CD14-positive monocyte (primary cell): Measurements from ENCODE around the gene TADA2A. TPM values are rescaled to one million over a fixed set of nuclear protein-coding genes. Genes with fewer than 3 reads are reported as not detected.

Experiments
- DNase-seq, 3 donors: peaks; one replicate each; pipeline ENCODE4 v3.0.0-alpha.2; 2011 to 2022
- H2AFZ ChIP-seq: 2 replicates; pipeline ENCODE4 v1.6.0; 2012; ENCODE audit warnings: mild to moderate bottlenecking, low read depth, low read length, inconsistent platforms; ENCODE audit not compliant: insufficient read depth, poor library complexity, severe bottlenecking
- H3K27ac ChIP-seq, 2 donors: 1 replicate in 1 of 2; 2 replicates in 1 of 2; pipeline ENCODE4 v1.5.1; 2012 to 2013; ENCODE audit warnings: low read length in 2 of 2, control low read depth in 1 of 2, inconsistent platforms in 1 of 2, low read depth in 1 of 2, mild to moderate bottlenecking in 1 of 2
- H3K27me3 ChIP-seq, 2 donors: one replicate each; pipeline versions ENCODE4 v1.6.0 to v1.6.1; 2011 to 2013; ENCODE audit warnings: low read length in 2 of 2; ENCODE audit not compliant: control insufficient read depth in 2 of 2, insufficient read depth in 2 of 2
- H3K36me3 ChIP-seq, 2 donors: replicated peaks in 1 of 2; 1 replicate in 1 of 2; 2 replicates in 1 of 2; pipeline versions ENCODE4 v1.5.1 to v1.6.1; 2012 to 2013; ENCODE audit warnings: low read length in 2 of 2, control low read depth in 1 of 2, inconsistent platforms in 1 of 2, mild to moderate bottlenecking in 1 of 2; ENCODE audit not compliant: insufficient read depth in 2 of 2, control insufficient read depth in 1 of 2
- H3K4me1 ChIP-seq, 2 donors: 1 replicate in 1 of 2; 2 replicates in 1 of 2; pipeline versions ENCODE4 v1.5.1 to v1.6.1; 2012 to 2013; ENCODE audit warnings: low read length in 2 of 2, control low read depth in 1 of 2, inconsistent platforms in 1 of 2, mild to moderate bottlenecking in 1 of 2, moderate library complexity in 1 of 2; ENCODE audit not compliant: insufficient read depth in 2 of 2, control insufficient read depth in 1 of 2
- H3K4me2 ChIP-seq: replicated peaks from 2 replicates; pipeline ENCODE3; 2012; ENCODE audit warnings: low read length, moderate library complexity, mild to moderate bottlenecking; ENCODE audit not compliant: poor library complexity, severe bottlenecking; ENCODE audit errors: extremely low read depth
- H3K4me3 ChIP-seq, 3 experiments: fragments of 200-600 bp in 1 of 3; sonication (generic) in 1 of 3; replicated peaks in 1 of 3; 1 replicate in 2 of 3; 2 replicates in 1 of 3; pipeline ENCODE4 v1.5.1; 2011 to 2013; ENCODE audit warnings: low read length in 3 of 3, mild to moderate bottlenecking in 3 of 3, control low read depth in 2 of 3, low read depth in 2 of 3, inconsistent platforms in 1 of 3, moderate library complexity in 1 of 3
- H3K79me2 ChIP-seq: 2 replicates; pipeline ENCODE4 v1.6.0; 2012; ENCODE audit warnings: mild to moderate bottlenecking, control low read depth, inconsistent platforms, low read length, moderate library complexity; ENCODE audit not compliant: insufficient read depth
- H3K9ac ChIP-seq: 2 replicates; pipeline ENCODE4 v1.6.0; 2017; ENCODE audit warnings: low read length, mild to moderate bottlenecking; ENCODE audit not compliant: insufficient read depth, poor library complexity, severe bottlenecking
- H3K9me3 ChIP-seq, 2 donors: replicated peaks in 1 of 2; 1 replicate in 1 of 2; 2 replicates in 1 of 2; pipeline versions ENCODE4 v1.5.1 to v1.6.1; 2012 to 2013; ENCODE audit warnings: low read length in 2 of 2, control low read depth in 1 of 2; ENCODE audit not compliant: control insufficient read depth in 1 of 2, insufficient read depth in 1 of 2
- H4K20me1 ChIP-seq: 2 replicates; pipeline ENCODE4 v1.6.0; 2012; ENCODE audit warnings: mild to moderate bottlenecking, low read length, control low read depth, moderate library complexity; ENCODE audit not compliant: insufficient read depth
- H3K27ac Mint-ChIP-seq, 7 donors: one replicate each; pipeline ENCODE4 v1.8.0; 2020; ENCODE audit warnings: mild to moderate bottlenecking in 7 of 7, mixed read lengths in 7 of 7, moderate library complexity in 6 of 7, inconsistent platforms in 2 of 7
- H3K27me3 Mint-ChIP-seq, 3 donors: one replicate each; pipeline ENCODE4 v1.8.0; 2021 to 2022; ENCODE audit warnings: low read depth in 3 of 3, mild to moderate bottlenecking in 3 of 3, mixed read lengths in 3 of 3, moderate library complexity in 3 of 3, inconsistent platforms in 1 of 3
- H3K36me3 Mint-ChIP-seq, 2 donors: one replicate each; pipeline ENCODE4 v1.8.0; 2020; ENCODE audit warnings: mixed read lengths in 2 of 2, inconsistent platforms in 1 of 2, mild to moderate bottlenecking in 1 of 2
- H3K4me1 Mint-ChIP-seq: one replicate; pipeline ENCODE4 v1.8.0; 2020; ENCODE audit warnings: mild to moderate bottlenecking, mixed read lengths
- H3K4me3 Mint-ChIP-seq, 2 donors: one replicate each; pipeline ENCODE4 v1.8.0; 2020; ENCODE audit warnings: mild to moderate bottlenecking in 2 of 2, mixed read lengths in 2 of 2, moderate library complexity in 1 of 2
- H3K9me3 Mint-ChIP-seq, 7 donors: one replicate each; pipeline ENCODE4 v1.8.0; 2020 to 2022; ENCODE audit warnings: mixed read lengths in 7 of 7, mild to moderate bottlenecking in 6 of 7, moderate library complexity in 6 of 7, inconsistent platforms in 2 of 7
- WGBS: methylation state at CpG from one replicate; pipeline ENCODE4 v1.1.5; 2013; ENCODE audit warnings: missing lambda C conversion rate; ENCODE audit not compliant: insufficient coverage; 5-methylcytosine and 5-hydroxymethylcytosine counted together
- intact Hi-C, 2 donors: fragments of 100-400 bp; cut with micrococcal nuclease; formaldehyde crosslinking; loops; one replicate each; pipeline versions ENCODE4 v1.15.0 to v1.15.1; 2023
- polyA plus RNA-seq, 3 donors: library from polyadenylated mRNA; depleted of rRNA in 1 of 3; unstranded in 2 of 3; stranded (reverse) in 1 of 3; fragments of 300-500 nt in 2 of 3; fragments of >200 nt in 1 of 3; fragmentation: Illumina TruSeq in 2 of 3; gene quantifications; 1 replicate in 2 of 3; 2 replicates in 1 of 3; pipeline ENCODE4 v1.2.3, GENCODE V29; 2012 to 2021
- TF ChIP-seq, protein P1 (sequence below): fragments of 200-600 bp; IDR thresholded peaks from one replicate; pipeline ENCODE4 v1.8.0; 2022; ENCODE audit warnings: antibody characterized with exemption, mild to moderate bottlenecking

The TADA2A gene
- polyA plus RNA-seq, 3 donors = 2.9 to 8.2 (median 4.3) TPM

GRCh38 chr17:37382056-37382455 is 24.6 kb upstream of the TADA2A start:
- DNase-seq = no peak
- H3K9me3 Mint-ChIP-seq = peaks cover 0 to 3% (median 0%) of the 10 kb centered on the region in 7 donors
- Histone ChIP-seq H3K79me2 (no peaks in the 10 kb centered on the region), H4K20me1 (no peaks in the 10 kb centered on the region), H3K9me3 (no peaks in the 10 kb centered on the region), H3K4me1 (no peaks in the 10 kb centered on the region), H3K36me3 (no peaks in the 10 kb centered on the region), H3K4me2 (no peak overlapping the region), H2AFZ (no peak overlapping the region), H3K4me3 (no peak overlapping the region), H3K27me3 (no peaks in the 10 kb centered on the region), H3K27ac (no peak overlapping the region), H3K9ac (no peak overlapping the region)
- no peak overlapping the region for H3K27ac Mint-ChIP-seq
- peaks cover 0 to 5% (median 0%) of the 10 kb centered on the region in 3 donors for H3K27me3 Mint-ChIP-seq
- WGBS = no CpG with 5 or more reads among the region's 1 CpG
- no peaks in the 10 kb centered on the region for H3K36me3 Mint-ChIP-seq
- no peak overlapping the region for H3K4me3 Mint-ChIP-seq
- peaks cover 8% of the 10 kb centered on the region for H3K4me1 Mint-ChIP-seq
- TF ChIP-seq, protein P1, sequence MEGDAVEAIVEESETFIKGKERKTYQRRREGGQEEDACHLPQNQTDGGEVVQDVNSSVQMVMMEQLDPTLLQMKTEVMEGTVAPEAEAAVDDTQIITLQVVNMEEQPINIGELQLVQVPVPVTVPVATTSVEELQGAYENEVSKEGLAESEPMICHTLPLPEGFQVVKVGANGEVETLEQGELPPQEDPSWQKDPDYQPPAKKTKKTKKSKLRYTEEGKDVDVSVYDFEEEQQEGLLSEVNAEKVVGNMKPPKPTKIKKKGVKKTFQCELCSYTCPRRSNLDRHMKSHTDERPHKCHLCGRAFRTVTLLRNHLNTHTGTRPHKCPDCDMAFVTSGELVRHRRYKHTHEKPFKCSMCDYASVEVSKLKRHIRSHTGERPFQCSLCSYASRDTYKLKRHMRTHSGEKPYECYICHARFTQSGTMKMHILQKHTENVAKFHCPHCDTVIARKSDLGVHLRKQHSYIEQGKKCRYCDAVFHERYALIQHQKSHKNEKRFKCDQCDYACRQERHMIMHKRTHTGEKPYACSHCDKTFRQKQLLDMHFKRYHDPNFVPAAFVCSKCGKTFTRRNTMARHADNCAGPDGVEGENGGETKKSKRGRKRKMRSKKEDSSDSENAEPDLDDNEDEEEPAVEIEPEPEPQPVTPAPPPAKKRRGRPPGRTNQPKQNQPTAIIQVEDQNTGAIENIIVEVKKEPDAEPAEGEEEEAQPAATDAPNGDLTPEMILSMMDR = no peak
- intact Hi-C loops = no loop called here

GRCh38 chr17:37384560-37385149 is 22.0 kb upstream of the TADA2A start:
- no peaks in the 10 kb centered on the region for H4K20me1 ChIP-seq
- intact Hi-C loops = no loop called here
- Mint-ChIP-seq H3K4me3 (no peak overlapping the region), H3K27ac (peak overlapping the region in 1 of 7 donors; percentile 2), H3K9me3 (no peaks in the 10 kb centered on the region), H3K36me3 (no peaks in the 10 kb centered on the region), H3K4me1 (peaks cover 1% of the 10 kb centered on the region), H3K27me3 (peaks cover 0 to 5% (median 0%) of the 10 kb centered on the region in 3 donors)
- no CpG with 5 or more reads among the region's 3 CpGs for WGBS
- H3K4me1 ChIP-seq = no peaks in the 10 kb centered on the region
- H3K27ac ChIP-seq = no peak overlapping the region
- H3K9ac ChIP-seq = no peak overlapping the region
- H3K4me2 ChIP-seq = no peak overlapping the region
- no peaks in the 10 kb centered on the region for H3K27me3 ChIP-seq
- DNase-seq = no peak
- no peak overlapping the region for H3K4me3 ChIP-seq
- H3K36me3 ChIP-seq = no peaks in the 10 kb centered on the region
- no peaks in the 10 kb centered on the region for H3K9me3 ChIP-seq
- H3K79me2 ChIP-seq = no peaks in the 10 kb centered on the region
- H2AFZ ChIP-seq = no peak overlapping the region
- TF ChIP-seq, protein P1 = no peak
